IMR-90 (cell line): ENCODE data around the gene EEF1AKMT1.

Experiments
- BHLHE40 ChIP-seq: fragments of 150-350 bp; IDR thresholded peaks from 2 replicates; pipeline ENCODE4 v1.6.1; 2016; ENCODE audit warnings: mild to moderate bottlenecking, low read depth, low read length
- CTCF ChIP-seq: conservative IDR thresholded peaks from 2 replicates; pipeline ENCODE4 v1.5.1; 2012; ENCODE audit warnings: mild to moderate bottlenecking, low read depth, low read length, improper control_type of control experiment
- ELK1 ChIP-seq: fragments of 150-350 bp; IDR thresholded peaks from 2 replicates; pipeline ENCODE4 v1.6.1; 2016; ENCODE audit warnings: low read depth, mild to moderate bottlenecking, low read length, moderate library complexity, borderline replicate concordance
- MAFK ChIP-seq: IDR thresholded peaks from 2 replicates; pipeline ENCODE4 v1.6.1; 2012; ENCODE audit warnings: low read depth, low read length, improper control_type of control experiment
- MXI1 ChIP-seq: IDR thresholded peaks from 2 replicates; pipeline ENCODE4 v1.6.1; 2012; ENCODE audit warnings: low read depth, mild to moderate bottlenecking, low read length, moderate library complexity, borderline replicate concordance
- POLR2A ChIP-seq: IDR thresholded peaks from 2 replicates; pipeline ENCODE4 v1.6.1; 2012; ENCODE audit warnings: mild to moderate bottlenecking, low read depth, low read length
- RFX5 ChIP-seq: IDR thresholded peaks from 2 replicates; pipeline ENCODE4 v1.8.0; 2012; ENCODE audit warnings: low read depth, mild to moderate bottlenecking, low read length, moderate library complexity
- SMC3 ChIP-seq: fragments of 150-350 bp; IDR thresholded peaks from 2 replicates; pipeline ENCODE4 v1.6.1; 2016; ENCODE audit warnings: low read depth, mild to moderate bottlenecking, antibody characterized with exemption, low read length, moderate library complexity

- no peak for TF ChIP-seq POLR2A
- no peak for TF ChIP-seq SMC3
- TF ChIP-seq MAFK, result no peak
- TF ChIP-seq CTCF, result no peak
- no peak for TF ChIP-seq BHLHE40
- no peak for TF ChIP-seq RFX5
- no peak for TF ChIP-seq ELK1
- no peak for TF ChIP-seq MXI1
Measured at GRCh38 chr13:20699715-20700114, 74.0 kb downstream of the EEF1AKMT1 start.
